Activated CD8-positive, alpha-beta T cell treated with anti-CD3 and anti-CD28 coated beads, Interleukin-2, amount 10 ng/mL, durations not matched to agents 7 days and 5 days (primary cell): ENCODE measurements around the gene DACH1. TPM values are rescaled to one million over a fixed set of nuclear protein-coding genes. Genes with fewer than 3 reads are reported as not detected.

ENCODE experiments used
- ATAC-seq: fragments of 150-1000 bp; cut with Tn5 transposase; one replicate; pipeline ENCODE4 v1.10.0; 2021; ENCODE audit warnings: moderate library complexity
- CTCF ChIA-PET: fragments of 350-600 bp; sonication (Branson Sonifier 250); formaldehyde crosslinking; loops from one replicate; lab custom pipeline; 2021; ENCODE audit warnings: antibody characterized with exemption; lab: Charles Lee
- POLR2A ChIA-PET: fragments of 350-600 bp; sonication (Branson Sonifier 250); formaldehyde crosslinking; loops from one replicate; lab custom pipeline; 2021; ENCODE audit warnings: antibody characterized with exemption; lab: Charles Lee
- DNase-seq: peaks from one replicate; pipeline ENCODE4 v3.0.0-alpha.2; 2020
- H3K27ac Mint-ChIP-seq: one replicate; pipeline ENCODE4 v1.8.0; 2021; ENCODE audit warnings: mild to moderate bottlenecking, mixed read lengths
- H3K27me3 Mint-ChIP-seq: one replicate; pipeline ENCODE4 v1.8.0; 2021; ENCODE audit warnings: low read depth, mixed read lengths
- H3K36me3 Mint-ChIP-seq: one replicate; pipeline ENCODE4 v1.8.0; 2021; ENCODE audit warnings: low read depth, mixed read lengths
- H3K4me1 Mint-ChIP-seq: one replicate; pipeline ENCODE4 v1.8.0; 2021; ENCODE audit warnings: low read depth, mixed read lengths
- H3K4me3 Mint-ChIP-seq: one replicate; pipeline ENCODE4 v1.8.0; 2021; ENCODE audit warnings: mild to moderate bottlenecking, mixed read lengths
- H3K9me3 Mint-ChIP-seq: one replicate; pipeline ENCODE4 v1.8.0; 2022; ENCODE audit warnings: mixed read lengths; ENCODE audit not compliant: insufficient read depth
- total RNA-seq, 2 experiments: library from RNA; stranded (reverse); gene quantifications; one replicate each; pipeline ENCODE4 v1.2.3, GENCODE V29; 2021

The DACH1 gene
- total RNA-seq, 2 experiments from 2014 or later: not detected

DNA sequence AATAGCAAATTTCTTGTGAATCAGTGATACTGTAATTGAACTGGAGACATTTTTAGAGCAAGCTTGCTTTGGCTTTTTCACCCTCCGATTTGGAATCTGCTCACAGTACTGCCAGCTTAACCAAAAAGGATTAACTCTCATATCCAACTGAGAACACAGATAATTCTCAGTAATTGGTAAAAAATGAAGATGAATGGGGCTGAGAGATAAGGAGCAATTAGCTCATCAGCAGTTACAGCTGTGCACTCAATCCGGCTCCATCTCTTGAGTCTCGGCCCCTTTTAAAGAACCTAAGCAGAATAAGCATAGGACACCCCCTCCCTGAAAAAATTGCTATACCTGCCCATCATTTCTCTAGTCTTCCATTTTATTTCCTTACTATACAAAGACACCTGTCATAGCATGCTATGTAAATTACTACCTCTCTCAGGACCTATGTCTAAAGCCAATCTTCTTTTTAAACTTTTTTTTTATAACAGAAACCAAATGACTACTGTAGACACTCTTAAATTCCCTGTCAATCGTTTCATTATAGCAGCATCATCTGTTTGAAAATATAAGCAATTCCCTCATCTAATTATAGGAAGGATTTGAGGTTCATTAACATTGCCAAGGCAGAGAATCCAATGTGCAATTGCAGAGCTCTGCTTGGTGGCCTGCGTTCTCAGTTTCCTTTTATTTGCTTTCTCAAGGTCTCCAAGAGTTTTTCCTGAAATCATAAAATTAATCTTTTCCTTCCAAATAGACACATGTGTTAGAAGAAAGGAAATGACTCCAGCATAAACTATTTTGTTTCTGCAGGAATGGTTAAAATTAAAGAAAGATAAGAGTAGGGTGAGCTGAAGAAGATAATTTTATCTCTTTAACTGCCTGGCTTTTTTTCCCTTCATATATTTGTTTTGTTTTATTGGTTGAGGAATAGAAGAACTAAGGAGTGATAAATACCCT, 242.1 kb downstream of the DACH1 start:
- ATAC-seq (no peak), DNase-seq (no peak)
- Mint-ChIP-seq H3K27ac (no peak overlapping the region), H3K4me3 (no peak overlapping the region), H3K9me3 (no peaks in the 10 kb centered on the region), H3K27me3 (no peaks in the 10 kb centered on the region), H3K36me3 (no peaks in the 10 kb centered on the region), H3K4me1 (no peaks in the 10 kb centered on the region)
- ChIA-PET CTCF (no interaction called here), POLR2A (interaction anchor here (0.7 kb wide), 1 partner anchor 597 kb away, joined by 3 read pairs; no protein-coding TSS in a partner anchor)

DNA sequence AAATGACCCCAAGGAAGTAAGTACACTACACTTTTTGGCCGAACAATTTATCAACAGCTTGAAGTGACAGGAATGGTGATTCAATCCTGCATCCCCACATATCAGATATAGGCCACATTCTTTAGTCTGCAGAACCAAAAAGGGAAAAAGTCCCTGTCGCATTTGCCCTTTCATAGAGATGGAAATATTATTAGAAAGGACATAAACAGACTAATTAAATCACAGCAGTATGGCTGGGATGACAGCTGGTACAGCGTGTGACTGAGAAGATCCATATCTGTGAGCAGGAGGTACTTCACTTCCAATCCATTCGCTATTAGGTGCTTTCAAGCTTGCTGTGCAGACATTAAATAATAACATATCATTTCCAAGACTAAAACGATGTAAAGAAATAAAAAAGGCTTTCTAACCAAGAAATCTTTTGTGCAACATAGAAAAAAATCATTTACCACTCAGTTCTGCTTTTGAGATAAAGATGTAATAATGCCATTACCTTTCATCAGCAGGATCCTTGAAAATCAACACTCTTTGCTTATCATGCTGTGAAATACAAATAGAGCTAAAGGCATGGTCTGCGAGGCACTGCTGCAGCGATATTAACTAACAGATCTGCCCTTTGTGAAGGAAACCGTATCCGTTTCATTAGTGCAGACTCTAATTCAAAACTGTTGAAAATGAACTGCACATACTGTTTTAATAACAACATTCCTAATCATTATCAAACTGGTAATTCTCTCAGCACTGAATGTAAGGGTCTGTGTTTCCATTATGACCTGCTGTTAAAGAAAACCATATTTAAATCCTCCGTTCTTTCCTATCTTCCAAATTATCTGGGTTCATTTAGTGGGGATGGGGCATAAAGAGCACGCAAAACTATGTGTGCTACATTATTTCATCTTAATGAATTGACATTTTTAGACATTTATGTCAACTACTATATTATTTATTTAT, 245.6 kb downstream of the DACH1 start:
- ChIA-PET CTCF (no interaction called here), POLR2A (no interaction called here)
- Mint-ChIP-seq H3K4me1 (no peaks in the 10 kb centered on the region), H3K36me3 (no peaks in the 10 kb centered on the region), H3K27me3 (no peaks in the 10 kb centered on the region), H3K4me3 (no peak overlapping the region), H3K27ac (no peak overlapping the region), H3K9me3 (no peaks in the 10 kb centered on the region)
- ATAC-seq (no peak), DNase-seq (no peak)

- DNase-seq (no peak), ATAC-seq (no peak)
- Mint-ChIP-seq H3K4me3 (no peak overlapping the region), H3K9me3 (no peaks in the 10 kb centered on the region), H3K4me1 (no peaks in the 10 kb centered on the region), H3K36me3 (no peaks in the 10 kb centered on the region), H3K27ac (no peak overlapping the region), H3K27me3 (no peaks in the 10 kb centered on the region)
- POLR2A ChIA-PET: no interaction called here
- CTCF ChIA-PET: no interaction called here
Measured at GRCh38 chr13:71619096-71619495, 247.9 kb downstream of the DACH1 start.

DNA sequence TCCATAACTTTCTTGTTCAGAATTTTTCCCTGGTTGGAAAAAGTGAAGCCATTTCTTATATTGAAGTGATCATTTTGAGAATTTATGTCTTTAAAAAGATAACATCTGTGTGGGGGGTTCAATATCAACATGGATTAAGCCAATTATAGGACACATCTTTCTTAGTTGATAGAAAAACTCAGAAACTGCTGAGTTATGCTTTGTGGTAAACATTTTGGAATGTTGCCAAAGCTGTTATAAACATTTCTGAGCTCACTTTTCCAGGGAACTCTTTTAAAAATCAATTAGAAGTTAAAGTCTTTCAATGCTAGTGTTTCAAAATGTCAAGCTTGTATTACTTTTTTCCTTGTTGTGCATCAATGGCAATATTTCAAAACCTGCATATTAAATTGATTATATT, 248.8 kb downstream of the DACH1 start:
- H3K4me1 Mint-ChIP-seq: no peaks in the 10 kb centered on the region
- ChIA-PET CTCF (no interaction called here), POLR2A (no interaction called here)
- no peak overlapping the region for H3K27ac Mint-ChIP-seq
- DNase-seq (no peak), ATAC-seq (no peak)
- no peaks in the 10 kb centered on the region for H3K36me3 Mint-ChIP-seq
- no peak overlapping the region for H3K4me3 Mint-ChIP-seq
- no peaks in the 10 kb centered on the region for H3K9me3 Mint-ChIP-seq
- no peaks in the 10 kb centered on the region for H3K27me3 Mint-ChIP-seq

DNA sequence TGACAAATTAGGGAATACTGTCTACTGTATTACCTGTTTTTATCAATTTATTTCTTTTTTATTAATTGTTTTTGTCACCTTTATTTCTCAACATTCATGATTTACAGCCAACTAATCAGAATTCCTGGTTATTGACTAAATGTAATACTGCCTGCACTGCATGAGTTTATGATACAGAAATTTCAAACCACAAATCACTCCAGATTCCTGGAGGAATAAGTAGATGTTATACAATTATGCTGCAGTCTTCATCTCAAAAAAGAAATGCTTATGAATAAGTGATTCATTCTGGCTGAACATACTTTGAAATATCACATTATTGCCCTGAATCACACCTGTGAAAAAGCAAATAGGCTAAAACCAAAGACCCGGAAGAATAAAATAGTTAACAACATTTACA, 249.7 kb downstream of the DACH1 start:
- ChIA-PET POLR2A (no interaction called here), CTCF (no interaction called here)
- no peak overlapping the region for H3K4me3 Mint-ChIP-seq
- no peaks in the 10 kb centered on the region for H3K27me3 Mint-ChIP-seq
- H3K27ac Mint-ChIP-seq: no peak overlapping the region
- no peaks in the 10 kb centered on the region for H3K36me3 Mint-ChIP-seq
- H3K9me3 Mint-ChIP-seq: no peaks in the 10 kb centered on the region
- H3K4me1 Mint-ChIP-seq: no peaks in the 10 kb centered on the region
- ATAC-seq (no peak), DNase-seq (no peak)

- Mint-ChIP-seq H3K4me3 (no peak overlapping the region), H3K9me3 (no peaks in the 10 kb centered on the region), H3K27me3 (peaks cover 2% of the 10 kb centered on the region), H3K4me1 (no peaks in the 10 kb centered on the region), H3K36me3 (no peaks in the 10 kb centered on the region), H3K27ac (no peak overlapping the region)
- ChIA-PET POLR2A (no interaction called here), CTCF (no interaction called here)
- no peak for DNase-seq
- no peak for ATAC-seq
Measured at GRCh38 chr13:71613066-71613745, 253.8 kb downstream of the DACH1 start.

- ChIA-PET CTCF (no interaction called here), POLR2A (no interaction called here)
- Mint-ChIP-seq H3K9me3 (no peaks in the 10 kb centered on the region), H3K27ac (no peak overlapping the region), H3K36me3 (no peaks in the 10 kb centered on the region), H3K4me3 (no peak overlapping the region), H3K27me3 (peaks cover 2% of the 10 kb centered on the region), H3K4me1 (no peaks in the 10 kb centered on the region)
- DNase-seq (no peak), ATAC-seq (no peak)
Measured at GRCh38 chr13:71611292-71611691, 255.7 kb downstream of the DACH1 start.

- CTCF ChIA-PET: no interaction called here
- H3K4me1 Mint-ChIP-seq: no peaks in the 10 kb centered on the region
- POLR2A ChIA-PET: no interaction called here
- ATAC-seq (no peak), DNase-seq (no peak)
- no peak overlapping the region for H3K27ac Mint-ChIP-seq
- peaks cover 2% of the 10 kb centered on the region for H3K27me3 Mint-ChIP-seq
- no peaks in the 10 kb centered on the region for H3K36me3 Mint-ChIP-seq
- H3K4me3 Mint-ChIP-seq: no peak overlapping the region
- H3K9me3 Mint-ChIP-seq: no peaks in the 10 kb centered on the region
Measured at GRCh38 chr13:71610876-71611275, 256.1 kb downstream of the DACH1 start.

DNA sequence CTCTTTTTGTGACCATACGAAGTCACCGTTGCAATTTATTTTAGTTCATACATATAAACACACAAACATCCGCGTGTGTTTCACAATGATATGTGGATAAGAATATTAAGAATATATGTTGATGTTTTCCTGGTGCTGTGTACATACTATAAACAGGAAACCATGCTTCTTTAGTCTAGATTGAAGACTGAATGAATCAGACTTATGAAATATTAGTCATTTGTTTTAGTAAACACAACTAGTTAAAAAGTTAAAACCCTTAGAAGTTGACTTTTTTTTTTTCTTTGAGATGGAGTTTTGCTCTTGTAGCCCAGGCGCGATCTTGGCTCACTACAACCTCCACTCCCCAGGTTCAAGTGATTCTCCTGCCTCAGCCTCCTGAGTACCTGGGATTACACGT, 257.7 kb downstream of the DACH1 start:
- ChIA-PET POLR2A (no interaction called here), CTCF (no interaction called here)
- DNase-seq (no peak), ATAC-seq (no peak)
- no peak overlapping the region for H3K27ac Mint-ChIP-seq
- H3K4me1 Mint-ChIP-seq: no peaks in the 10 kb centered on the region
- H3K4me3 Mint-ChIP-seq: no peak overlapping the region
- peaks cover 2% of the 10 kb centered on the region for H3K27me3 Mint-ChIP-seq
- H3K36me3 Mint-ChIP-seq: no peaks in the 10 kb centered on the region
- H3K9me3 Mint-ChIP-seq: no peaks in the 10 kb centered on the region

DNA sequence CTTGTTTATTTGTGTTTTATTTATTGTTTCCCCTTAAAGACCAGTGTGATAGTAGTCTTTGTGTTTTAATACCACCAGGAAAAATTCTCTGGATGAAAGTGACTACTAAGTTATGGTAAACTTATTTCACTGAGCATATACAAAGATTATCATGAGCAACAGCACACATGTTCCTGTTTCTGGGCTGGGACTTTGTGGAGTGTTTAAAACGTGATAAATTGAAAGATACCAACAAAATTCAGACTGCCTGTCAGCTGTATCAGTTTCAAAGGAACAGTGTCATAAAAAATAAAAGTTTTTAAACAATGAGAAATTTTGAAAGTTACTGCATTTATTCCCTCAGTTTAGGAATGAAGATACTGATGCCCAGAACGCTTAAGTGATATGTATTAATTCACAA, 259.4 kb downstream of the DACH1 start:
- CTCF ChIA-PET: no interaction called here
- Mint-ChIP-seq H3K9me3 (no peaks in the 10 kb centered on the region), H3K4me3 (no peak overlapping the region), H3K27me3 (peaks cover 2% of the 10 kb centered on the region), H3K36me3 (no peaks in the 10 kb centered on the region), H3K4me1 (no peaks in the 10 kb centered on the region), H3K27ac (no peak overlapping the region)
- DNase-seq: no peak
- POLR2A ChIA-PET: no interaction called here
- no peak for ATAC-seq

GRCh38 chr13:71606818-71607217, 260.2 kb downstream of the DACH1 start:
- H3K4me1 Mint-ChIP-seq: no peaks in the 10 kb centered on the region
- no peaks in the 10 kb centered on the region for H3K9me3 Mint-ChIP-seq
- peaks cover 2% of the 10 kb centered on the region for H3K27me3 Mint-ChIP-seq
- ATAC-seq: no peak
- H3K36me3 Mint-ChIP-seq: no peaks in the 10 kb centered on the region
- POLR2A ChIA-PET: no interaction called here
- no peak for DNase-seq
- no peak overlapping the region for H3K27ac Mint-ChIP-seq
- CTCF ChIA-PET: no interaction called here
- no peak overlapping the region for H3K4me3 Mint-ChIP-seq
